Osteocyte (in vitro differentiated cells): Measurements from ENCODE around the gene MSH4. TPM values are rescaled to one million over a fixed set of nuclear protein-coding genes. Genes with fewer than 3 reads are reported as not detected.
A peak's percentile ranks its signal among the peaks of the same experiment; 100 is the strongest.

Experiments used
- DNase-seq: peaks from one replicate; pipeline ENCODE4 v3.0.0; 2021; ENCODE audit warnings: mixed read lengths; ENCODE audit not compliant: unreplicated experiment; ENCODE audit errors: extremely low spot score
- H3K27ac Mint-ChIP-seq: one replicate; pipeline ENCODE4 v1.8.0; 2021; ENCODE audit warnings: mild to moderate bottlenecking, mixed read lengths; ENCODE audit not compliant: unreplicated experiment
- H3K27me3 Mint-ChIP-seq: one replicate; pipeline ENCODE4 v1.8.0; 2021; ENCODE audit warnings: mixed read lengths; ENCODE audit not compliant: unreplicated experiment
- H3K36me3 Mint-ChIP-seq: one replicate; pipeline ENCODE4 v1.8.0; 2021; ENCODE audit warnings: mixed read lengths; ENCODE audit not compliant: unreplicated experiment
- H3K4me1 Mint-ChIP-seq: one replicate; pipeline ENCODE4 v1.8.0; 2021; ENCODE audit warnings: mixed read lengths; ENCODE audit not compliant: unreplicated experiment
- H3K4me3 Mint-ChIP-seq: one replicate; pipeline ENCODE4 v1.8.0; 2021; ENCODE audit warnings: mild to moderate bottlenecking, moderate library complexity, mixed read lengths; ENCODE audit not compliant: unreplicated experiment
- H3K9me3 Mint-ChIP-seq: one replicate; pipeline ENCODE4 v1.8.0; 2021; ENCODE audit warnings: mixed read lengths; ENCODE audit not compliant: unreplicated experiment
- CTCF ChIP-seq: fragments of 200-600 bp; sonication (generic); IDR thresholded peaks from 2 replicates; pipeline ENCODE4 v1.5.0; 2021; ENCODE audit warnings: antibody characterized with exemption, mild to moderate bottlenecking, moderate library complexity
- total RNA-seq: library from RNA; stranded (reverse); gene quantifications from 2 replicates; pipeline ENCODE4 v1.2.1, GENCODE V29; 2021

Gene MSH4
- total RNA-seq, 1 donor from 2014 or later: 0.62 TPM

- H3K9me3 Mint-ChIP-seq: no peaks in the 10 kb centered on the region
Observed at GRCh38 chr1:75791022-75791421, 5.7 kb upstream of the MSH4 start.

GRCh38 chr1:75792091-75792490 lies 4.6 kb upstream of the MSH4 start:
- Mint-ChIP-seq H3K36me3 (peaks cover 64% of the 10 kb centered on the region), H3K4me1 (peaks cover 43% of the 10 kb centered on the region), H3K27me3 (no peaks in the 10 kb centered on the region), H3K9me3 (no peaks in the 10 kb centered on the region), H3K4me3 (no peak overlapping the region), H3K27ac (no peak overlapping the region)
- DNase-seq: no peak
- no peak for TF ChIP-seq CTCF

More at GRCh38 chr1:75791022-75791421, 5.7 kb upstream of the MSH4 start:
- TF ChIP-seq CTCF: no peak
- DNase-seq: no peak
- Mint-ChIP-seq H3K27me3 (no peaks in the 10 kb centered on the region), H3K4me1 (peaks cover 46% of the 10 kb centered on the region), H3K4me3 (no peak overlapping the region), H3K36me3 (peaks cover 55% of the 10 kb centered on the region), H3K27ac (peak overlapping the region; percentile 10)

GRCh38 chr1:75794382-75794781 lies 2.3 kb upstream of the MSH4 start:
- Mint-ChIP-seq H3K36me3 (peaks cover 66% of the 10 kb centered on the region), H3K4me3 (no peak overlapping the region), H3K9me3 (no peaks in the 10 kb centered on the region), H3K27ac (no peak overlapping the region), H3K27me3 (no peaks in the 10 kb centered on the region), H3K4me1 (peaks cover 20% of the 10 kb centered on the region)
- no peak for DNase-seq
- TF ChIP-seq CTCF: no peak

- no peak for DNase-seq
- no peak for TF ChIP-seq CTCF
- peaks cover 7% of the 10 kb centered on the region for H3K4me1 Mint-ChIP-seq
- H3K4me3 Mint-ChIP-seq: no peak overlapping the region
- H3K9me3 Mint-ChIP-seq: no peaks in the 10 kb centered on the region
- no peaks in the 10 kb centered on the region for H3K27me3 Mint-ChIP-seq
- H3K27ac Mint-ChIP-seq: no peak overlapping the region
- H3K36me3 Mint-ChIP-seq: peaks cover 55% of the 10 kb centered on the region
Observed at GRCh38 chr1:75795703-75796193, 934 bp upstream of the MSH4 start.

GRCh38 chr1:75797273-75797588 lies 549 bp downstream of the MSH4 start:
- TF ChIP-seq CTCF: no peak
- H3K9me3 Mint-ChIP-seq: no peaks in the 10 kb centered on the region
- H3K4me3 Mint-ChIP-seq: no peak overlapping the region
- no peak overlapping the region for H3K27ac Mint-ChIP-seq
- peaks cover 43% of the 10 kb centered on the region for H3K36me3 Mint-ChIP-seq
- DNase-seq: no peak
- H3K4me1 Mint-ChIP-seq: peaks cover 1% of the 10 kb centered on the region
- H3K27me3 Mint-ChIP-seq: no peaks in the 10 kb centered on the region
